Liver (tissue), 9 donors: ENCODE results near the gene TMEM14A. TPM values are rescaled to one million over a fixed set of nuclear protein-coding genes. Genes with fewer than 3 reads are reported as not detected.

Experiments
- DNase-seq: peaks from one replicate; pipeline ENCODE4 v3.0.0-alpha.2; 2017; ENCODE audit warnings: low spot score
- H3K27ac ChIP-seq, 2 donors: one replicate each; pipeline ENCODE4 v1.7.0; 2013; ENCODE audit warnings: inconsistent platforms in 2 of 2, low read length in 2 of 2, control low read depth in 1 of 2, low read depth in 1 of 2, mild to moderate bottlenecking in 1 of 2
- H3K27me3 ChIP-seq, 4 donors: one replicate each; pipeline versions ENCODE4 v1.6.1 to v1.7.0; 2013; ENCODE audit warnings: low read length in 3 of 4, inconsistent platforms in 1 of 4, mild to moderate bottlenecking in 1 of 4, moderate library complexity in 1 of 4; ENCODE audit not compliant: control insufficient read depth in 4 of 4, insufficient read depth in 4 of 4
- H3K36me3 ChIP-seq, 4 donors: one replicate each; pipeline versions ENCODE4 v1.6.1 to v1.7.0; 2013; ENCODE audit warnings: low read length in 3 of 4, mild to moderate bottlenecking in 3 of 4, low read depth in 1 of 4, moderate library complexity in 1 of 4; ENCODE audit not compliant: control insufficient read depth in 4 of 4, insufficient read depth in 3 of 4
- H3K4me1 ChIP-seq, 4 donors: one replicate each; pipeline versions ENCODE4 v1.6.1 to v1.7.0; 2013; ENCODE audit warnings: low read length in 3 of 4, mild to moderate bottlenecking in 3 of 4, moderate library complexity in 1 of 4; ENCODE audit not compliant: control insufficient read depth in 4 of 4, insufficient read depth in 4 of 4
- H3K4me3 ChIP-seq, 3 donors: one replicate each; pipeline versions ENCODE4 v1.6.1 to v1.7.0; 2013; ENCODE audit warnings: low read length in 3 of 3, control low read depth in 1 of 3, low read depth in 1 of 3, mild to moderate bottlenecking in 1 of 3
- H3K9ac ChIP-seq, 2 donors: one replicate each; pipeline ENCODE4 v1.7.0; 2013; ENCODE audit warnings: low read length in 2 of 2, mild to moderate bottlenecking in 2 of 2, moderate library complexity in 2 of 2, control low read depth in 1 of 2, low read depth in 1 of 2
- H3K9me3 ChIP-seq, 4 donors: one replicate each; pipeline versions ENCODE4 v1.6.1 to v1.7.0; 2013; ENCODE audit warnings: low read length in 3 of 4; ENCODE audit not compliant: control insufficient read depth in 4 of 4
- CTCF ChIP-seq: fragments of 150-350 bp; IDR thresholded peaks from 2 replicates; pipeline ENCODE4 v1.5.1; 2017; ENCODE audit warnings: improper control_type of control experiment, low read depth, low read length; ENCODE audit not compliant: missing input control
- EGR1 ChIP-seq, 2 donors: IDR thresholded peaks; 2 replicates each; pipeline ENCODE4 v1.6.1; 2016 to 2018; ENCODE audit warnings: antibody characterized with exemption in 2 of 2, low read depth in 2 of 2
- FOXA1 ChIP-seq: IDR thresholded peaks from 2 replicates; pipeline ENCODE4 v1.6.1; 2016; ENCODE audit warnings: antibody characterized with exemption
- FOXA2 ChIP-seq: IDR thresholded peaks from 2 replicates; pipeline ENCODE4 v1.6.1; 2016; ENCODE audit warnings: antibody characterized with exemption
- GABPA ChIP-seq, 2 donors: IDR thresholded peaks in 1 of 2; conservative IDR thresholded peaks in 1 of 2; 2 replicates each; pipeline ENCODE4 v1.6.1; 2016; ENCODE audit warnings: antibody characterized with exemption in 2 of 2, mild to moderate bottlenecking in 1 of 2, moderate library complexity in 1 of 2
- HNF4A ChIP-seq, 2 donors: conservative IDR thresholded peaks; 2 replicates each; pipeline ENCODE4 v1.6.1; 2016; ENCODE audit warnings: antibody characterized with exemption in 2 of 2, mild to moderate bottlenecking in 2 of 2
- HNF4G ChIP-seq: IDR thresholded peaks from 2 replicates; pipeline ENCODE4 v1.6.1; 2016; ENCODE audit warnings: antibody characterized with exemption
- JUND ChIP-seq, 2 donors: IDR thresholded peaks; 2 replicates each; pipeline ENCODE4 v1.6.1; 2016; ENCODE audit warnings: antibody characterized with exemption in 2 of 2
- NR2F2 ChIP-seq: IDR thresholded peaks from 2 replicates; pipeline ENCODE4 v1.6.1; 2016; ENCODE audit warnings: antibody characterized with exemption
- RAD21 ChIP-seq, 2 donors: IDR thresholded peaks; 2 replicates each; pipeline ENCODE4 v1.6.1; 2016; ENCODE audit warnings: antibody characterized with exemption in 2 of 2, mild to moderate bottlenecking in 2 of 2
- RXRA ChIP-seq, 2 donors: IDR thresholded peaks; 2 replicates each; pipeline ENCODE4 v1.6.1; 2017 to 2018; ENCODE audit warnings: antibody characterized with exemption in 2 of 2, mild to moderate bottlenecking in 1 of 2
- SP1 ChIP-seq: IDR thresholded peaks from 2 replicates; pipeline ENCODE4 v1.6.1; 2018; ENCODE audit warnings: antibody characterized with exemption, mild to moderate bottlenecking
- TAF1 ChIP-seq: conservative IDR thresholded peaks from 2 replicates; pipeline ENCODE4 v1.6.1; 2016; ENCODE audit warnings: antibody characterized with exemption, mild to moderate bottlenecking
- YY1 ChIP-seq: IDR thresholded peaks from 2 replicates; pipeline ENCODE4 v1.6.1; 2016; ENCODE audit warnings: antibody characterized with exemption, mild to moderate bottlenecking
- WGBS: extraction: QIAGEN DNeasy Blood & Tissue Kit; methylation state at CpG from one replicate; pipeline ENCODE4 v1.1.7; 2013; 5-methylcytosine and 5-hydroxymethylcytosine counted together
- polyA plus RNA-seq, 2 donors: library from polyadenylated mRNA; stranded (reverse) in 1 of 2; unstranded in 1 of 2; fragments of 200-250 nt in 1 of 2; fragments of >200 nt in 1 of 2; fragmentation: Nextera tagmentation in 1 of 2; extraction: Ambion mirVana in 1 of 2; gene quantifications; one replicate each; pipeline versions ENCODE4 v1.2.1 to v1.2.3, GENCODE V29; 2013 to 2015
- total RNA-seq, 2 donors: library from RNA; depleted of rRNA; stranded (reverse); fragments of >200 nt; gene quantifications; one replicate each; pipeline ENCODE4 v1.2.3, GENCODE V29; 2014
- TF ChIP-seq, protein P1 (sequence below): IDR thresholded peaks from 2 replicates; pipeline ENCODE4 v1.6.1; 2016; ENCODE audit warnings: antibody characterized with exemption
- TF ChIP-seq, protein P2 (sequence below): IDR thresholded peaks from 2 replicates; pipeline ENCODE4 v1.6.1; 2016; ENCODE audit warnings: antibody characterized with exemption
- TF ChIP-seq, protein P3 (sequence below): IDR thresholded peaks from 2 replicates; pipeline ENCODE4 v1.6.1; 2016; ENCODE audit warnings: antibody characterized with exemption
- TF ChIP-seq, protein P4 (sequence below): IDR thresholded peaks from 2 replicates; pipeline ENCODE4 v1.6.1; 2016; ENCODE audit warnings: antibody characterized with exemption, mild to moderate bottlenecking
- donor health status: healthy.
- donor health status: healthy.
- donor health status: healthy.
- donor health status: healthy.
- donor health status: healthy.

The TMEM14A gene
- total and polyA plus RNA-seq, 4 donors = 15.6 to 63.6 (median 22.9) TPM

- DNase-seq = no peak
- no peaks in the 10 kb centered on the region for H3K27me3 ChIP-seq
- 89% methylated on average over 3 of the region's 3 CpGs for WGBS
- no peaks in the 10 kb centered on the region for H3K9me3 ChIP-seq
- H3K4me3 ChIP-seq = no peak overlapping the region
- H3K4me1 ChIP-seq = no peaks in the 10 kb centered on the region
- H3K9ac ChIP-seq = no peak overlapping the region
- H3K27ac ChIP-seq = no peak overlapping the region
- no peaks in the 10 kb centered on the region for H3K36me3 ChIP-seq
- no peak for TF ChIP-seq CTCF
- no peak for TF ChIP-seq YY1
- no peak for TF ChIP-seq RAD21 (IDR thresholded peaks at IDR 0.05)
- TF ChIP-seq JUND (IDR thresholded peaks at IDR 0.05) = no peak
- no peak for TF ChIP-seq NR2F2
- TF ChIP-seq, protein P1, sequence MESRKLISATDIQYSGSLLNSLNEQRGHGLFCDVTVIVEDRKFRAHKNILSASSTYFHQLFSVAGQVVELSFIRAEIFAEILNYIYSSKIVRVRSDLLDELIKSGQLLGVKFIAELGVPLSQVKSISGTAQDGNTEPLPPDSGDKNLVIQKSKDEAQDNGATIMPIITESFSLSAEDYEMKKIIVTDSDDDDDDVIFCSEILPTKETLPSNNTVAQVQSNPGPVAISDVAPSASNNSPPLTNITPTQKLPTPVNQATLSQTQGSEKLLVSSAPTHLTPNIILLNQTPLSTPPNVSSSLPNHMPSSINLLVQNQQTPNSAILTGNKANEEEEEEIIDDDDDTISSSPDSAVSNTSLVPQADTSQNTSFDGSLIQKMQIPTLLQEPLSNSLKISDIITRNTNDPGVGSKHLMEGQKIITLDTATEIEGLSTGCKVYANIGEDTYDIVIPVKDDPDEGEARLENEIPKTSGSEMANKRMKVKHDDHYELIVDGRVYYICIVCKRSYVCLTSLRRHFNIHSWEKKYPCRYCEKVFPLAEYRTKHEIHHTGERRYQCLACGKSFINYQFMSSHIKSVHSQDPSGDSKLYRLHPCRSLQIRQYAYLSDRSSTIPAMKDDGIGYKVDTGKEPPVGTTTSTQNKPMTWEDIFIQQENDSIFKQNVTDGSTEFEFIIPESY = no peak
- no peak for TF ChIP-seq HNF4G
- TF ChIP-seq SP1 = no peak
- TF ChIP-seq FOXA2 = no peak
- TF ChIP-seq, protein P2, sequence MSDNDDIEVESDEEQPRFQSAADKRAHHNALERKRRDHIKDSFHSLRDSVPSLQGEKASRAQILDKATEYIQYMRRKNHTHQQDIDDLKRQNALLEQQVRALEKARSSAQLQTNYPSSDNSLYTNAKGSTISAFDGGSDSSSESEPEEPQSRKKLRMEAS = no peak
- no peak for TF ChIP-seq EGR1 (IDR thresholded peaks at IDR 0.05; ENCODE audit: low read depth in 2 of 2)
- no peak for TF ChIP-seq FOXA1
- no peak for TF ChIP-seq RXRA (IDR thresholded peaks at IDR 0.05)
- TF ChIP-seq, protein P3, sequence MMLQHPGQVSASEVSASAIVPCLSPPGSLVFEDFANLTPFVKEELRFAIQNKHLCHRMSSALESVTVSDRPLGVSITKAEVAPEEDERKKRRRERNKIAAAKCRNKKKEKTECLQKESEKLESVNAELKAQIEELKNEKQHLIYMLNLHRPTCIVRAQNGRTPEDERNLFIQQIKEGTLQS = no peak
- TF ChIP-seq TAF1 = no peak
- TF ChIP-seq GABPA (IDR thresholded peaks at IDR 0.05 in 1 of 2, conservative IDR thresholded peaks at IDR 0.05 in 1 of 2) = no peak
- TF ChIP-seq HNF4A (conservative IDR thresholded peaks at IDR 0.05) = no peak
- TF ChIP-seq, protein P4, sequence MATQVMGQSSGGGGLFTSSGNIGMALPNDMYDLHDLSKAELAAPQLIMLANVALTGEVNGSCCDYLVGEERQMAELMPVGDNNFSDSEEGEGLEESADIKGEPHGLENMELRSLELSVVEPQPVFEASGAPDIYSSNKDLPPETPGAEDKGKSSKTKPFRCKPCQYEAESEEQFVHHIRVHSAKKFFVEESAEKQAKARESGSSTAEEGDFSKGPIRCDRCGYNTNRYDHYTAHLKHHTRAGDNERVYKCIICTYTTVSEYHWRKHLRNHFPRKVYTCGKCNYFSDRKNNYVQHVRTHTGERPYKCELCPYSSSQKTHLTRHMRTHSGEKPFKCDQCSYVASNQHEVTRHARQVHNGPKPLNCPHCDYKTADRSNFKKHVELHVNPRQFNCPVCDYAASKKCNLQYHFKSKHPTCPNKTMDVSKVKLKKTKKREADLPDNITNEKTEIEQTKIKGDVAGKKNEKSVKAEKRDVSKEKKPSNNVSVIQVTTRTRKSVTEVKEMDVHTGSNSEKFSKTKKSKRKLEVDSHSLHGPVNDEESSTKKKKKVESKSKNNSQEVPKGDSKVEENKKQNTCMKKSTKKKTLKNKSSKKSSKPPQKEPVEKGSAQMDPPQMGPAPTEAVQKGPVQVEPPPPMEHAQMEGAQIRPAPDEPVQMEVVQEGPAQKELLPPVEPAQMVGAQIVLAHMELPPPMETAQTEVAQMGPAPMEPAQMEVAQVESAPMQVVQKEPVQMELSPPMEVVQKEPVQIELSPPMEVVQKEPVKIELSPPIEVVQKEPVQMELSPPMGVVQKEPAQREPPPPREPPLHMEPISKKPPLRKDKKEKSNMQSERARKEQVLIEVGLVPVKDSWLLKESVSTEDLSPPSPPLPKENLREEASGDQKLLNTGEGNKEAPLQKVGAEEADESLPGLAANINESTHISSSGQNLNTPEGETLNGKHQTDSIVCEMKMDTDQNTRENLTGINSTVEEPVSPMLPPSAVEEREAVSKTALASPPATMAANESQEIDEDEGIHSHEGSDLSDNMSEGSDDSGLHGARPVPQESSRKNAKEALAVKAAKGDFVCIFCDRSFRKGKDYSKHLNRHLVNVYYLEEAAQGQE = no peak
These were observed 36.7 kb upstream of the TMEM14A start for GRCh38 chr6:52634211-52634610.
